ENCODE results near the gene WDR83. TPM values are rescaled to one million over a fixed set of nuclear protein-coding genes. Genes with fewer than 3 reads are reported as not detected.
A peak's percentile ranks its signal among the peaks of the same experiment; 100 is the strongest.

WDR83 gene
- polyA plus RNA-seq, 3 donors: 7.9 to 9.9 (median 8.5) TPM

DNA sequence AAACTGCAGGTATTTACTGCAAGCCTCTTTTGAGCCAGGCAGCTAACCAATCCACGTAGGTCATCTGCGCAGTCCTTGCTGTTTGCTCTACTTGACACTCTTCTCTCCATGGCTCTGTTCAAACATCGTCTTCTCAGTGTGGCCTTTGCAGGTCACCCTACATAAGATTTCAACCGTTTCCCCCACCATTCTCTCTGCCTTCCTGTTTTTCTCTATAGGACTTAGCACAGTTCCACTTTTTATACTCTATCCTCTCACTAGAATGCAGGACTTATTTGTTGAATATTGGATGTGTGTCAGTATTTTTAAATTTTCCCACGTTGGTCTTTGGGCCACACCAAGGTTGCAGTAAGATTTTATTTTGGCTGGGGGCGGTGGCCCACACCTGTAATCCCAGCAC lies 31.5 kb downstream of the WDR83 start:
- Mint-ChIP-seq H3K4me3 (no peak overlapping the region), H3K27ac (peak overlapping the region in 5 of 7 donors; percentile 17 to 97 (median 62)), H3K36me3 (peaks cover 25 to 39% of the 10 kb centered on the region in 2 donors), H3K4me1 (peaks cover 17% of the 10 kb centered on the region), H3K9me3 (no peaks in the 10 kb centered on the region), H3K27me3 (ENCODE audit: low read depth in 3 of 3) (peaks cover 0 to 2% (median 1%) of the 10 kb centered on the region in 3 donors)
- H3K27ac ChIP-seq (ENCODE audit: low read depth in 1 of 2, low read length in 2 of 2): peak overlapping the region in 1 of 2 donors; percentile 58
- no peaks in the 10 kb centered on the region for H3K9me3 ChIP-seq (replicated peaks in 1 of 2; ENCODE audit: control insufficient read depth in 1 of 2, insufficient read depth in 1 of 2, low read length in 2 of 2)
- H3K36me3 ChIP-seq (replicated peaks in 1 of 2; ENCODE audit: control insufficient read depth in 1 of 2, insufficient read depth in 2 of 2, low read length in 2 of 2): peaks cover 23 to 35% of the 10 kb centered on the region in 2 donors
- WGBS (ENCODE audit: insufficient coverage): 62% methylated on average over 3 of the region's 6 CpGs
- intact Hi-C loops (cut with micrococcal nuclease): no loop called here
- no peaks in the 10 kb centered on the region for H3K27me3 ChIP-seq (ENCODE audit: control insufficient read depth in 2 of 2, insufficient read depth in 2 of 2, low read length in 2 of 2)
- H3K4me3 ChIP-seq (replicated peaks in 1 of 3; ENCODE audit: low read depth in 2 of 3, low read length in 3 of 3): no peak overlapping the region
- H2AFZ ChIP-seq (ENCODE audit: insufficient read depth, low read depth, low read length, poor library complexity, severe bottlenecking): no peak overlapping the region
- no peaks in the 10 kb centered on the region for H4K20me1 ChIP-seq (ENCODE audit: insufficient read depth, low read length)
- DNase-seq: no peak
- TF ChIP-seq, protein P1, sequence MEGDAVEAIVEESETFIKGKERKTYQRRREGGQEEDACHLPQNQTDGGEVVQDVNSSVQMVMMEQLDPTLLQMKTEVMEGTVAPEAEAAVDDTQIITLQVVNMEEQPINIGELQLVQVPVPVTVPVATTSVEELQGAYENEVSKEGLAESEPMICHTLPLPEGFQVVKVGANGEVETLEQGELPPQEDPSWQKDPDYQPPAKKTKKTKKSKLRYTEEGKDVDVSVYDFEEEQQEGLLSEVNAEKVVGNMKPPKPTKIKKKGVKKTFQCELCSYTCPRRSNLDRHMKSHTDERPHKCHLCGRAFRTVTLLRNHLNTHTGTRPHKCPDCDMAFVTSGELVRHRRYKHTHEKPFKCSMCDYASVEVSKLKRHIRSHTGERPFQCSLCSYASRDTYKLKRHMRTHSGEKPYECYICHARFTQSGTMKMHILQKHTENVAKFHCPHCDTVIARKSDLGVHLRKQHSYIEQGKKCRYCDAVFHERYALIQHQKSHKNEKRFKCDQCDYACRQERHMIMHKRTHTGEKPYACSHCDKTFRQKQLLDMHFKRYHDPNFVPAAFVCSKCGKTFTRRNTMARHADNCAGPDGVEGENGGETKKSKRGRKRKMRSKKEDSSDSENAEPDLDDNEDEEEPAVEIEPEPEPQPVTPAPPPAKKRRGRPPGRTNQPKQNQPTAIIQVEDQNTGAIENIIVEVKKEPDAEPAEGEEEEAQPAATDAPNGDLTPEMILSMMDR (IDR thresholded peaks at IDR 0.05): no peak
- peaks cover 29 to 32% of the 10 kb centered on the region in 2 donors for H3K4me1 ChIP-seq (ENCODE audit: control insufficient read depth in 1 of 2, insufficient read depth in 2 of 2, low read length in 2 of 2)
- H3K4me2 ChIP-seq (replicated peaks; ENCODE audit: extremely low read depth, low read length, poor library complexity, severe bottlenecking): no peak overlapping the region
- H3K79me2 ChIP-seq (ENCODE audit: insufficient read depth, low read length): no peaks in the 10 kb centered on the region
- no peak overlapping the region for H3K9ac ChIP-seq (ENCODE audit: insufficient read depth, low read length, poor library complexity, severe bottlenecking)

DNA sequence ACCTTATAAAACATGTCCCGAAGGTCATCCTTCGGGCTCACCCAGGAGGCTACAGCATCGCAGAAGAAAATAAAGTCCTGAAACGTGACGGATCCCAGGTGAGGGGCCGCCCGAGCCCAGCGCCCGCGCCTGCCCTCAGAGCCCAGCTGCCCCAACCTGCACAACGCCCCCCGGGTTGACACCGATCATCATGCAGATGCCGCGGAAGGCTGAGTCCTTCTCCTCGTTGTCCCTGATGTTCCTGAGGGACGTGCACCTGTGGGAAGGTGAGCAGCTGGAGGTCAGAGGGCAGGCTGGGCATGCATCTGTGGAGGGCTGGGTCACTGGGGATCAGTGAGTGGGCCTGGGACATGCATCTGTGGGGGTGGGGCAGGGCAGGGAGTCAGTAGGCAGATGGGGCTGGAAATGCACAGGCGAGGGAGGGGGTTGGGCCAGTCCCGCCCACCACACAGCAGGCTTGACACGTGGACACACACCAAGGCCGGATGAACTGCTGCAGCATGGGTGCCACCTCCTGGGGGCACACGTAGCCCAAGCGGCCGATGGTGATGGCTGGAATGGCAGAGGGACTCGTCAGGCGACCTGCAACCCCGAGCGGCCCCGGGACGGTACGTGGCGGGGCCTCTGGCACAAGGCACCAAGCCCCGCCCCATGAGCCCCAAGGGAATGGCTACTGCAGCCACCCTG lies 35.1 kb downstream of the WDR83 start:
- Mint-ChIP-seq H3K27me3 (ENCODE audit: low read depth in 3 of 3) (peaks cover 0 to 2% (median 1%) of the 10 kb centered on the region in 3 donors), H3K9me3 (no peaks in the 10 kb centered on the region), H3K4me1 (peaks cover 12% of the 10 kb centered on the region), H3K36me3 (peaks cover 56 to 74% of the 10 kb centered on the region in 2 donors), H3K4me3 (no peak overlapping the region), H3K27ac (no peak overlapping the region)
- Histone ChIP-seq H3K9me3 (replicated peaks in 1 of 2; ENCODE audit: control insufficient read depth in 1 of 2, insufficient read depth in 1 of 2, low read length in 2 of 2) (no peaks in the 10 kb centered on the region), H3K27ac (ENCODE audit: low read depth in 1 of 2, low read length in 2 of 2) (no peak overlapping the region), H3K4me3 (replicated peaks in 1 of 3; ENCODE audit: low read depth in 2 of 3, low read length in 3 of 3) (no peak overlapping the region), H3K9ac (ENCODE audit: insufficient read depth, low read length, poor library complexity, severe bottlenecking) (no peak overlapping the region), H3K27me3 (ENCODE audit: control insufficient read depth in 2 of 2, insufficient read depth in 2 of 2, low read length in 2 of 2) (no peaks in the 10 kb centered on the region), H3K36me3 (replicated peaks in 1 of 2; ENCODE audit: control insufficient read depth in 1 of 2, insufficient read depth in 2 of 2, low read length in 2 of 2) (peaks cover 59 to 71% of the 10 kb centered on the region in 2 donors), H3K79me2 (ENCODE audit: insufficient read depth, low read length) (no peaks in the 10 kb centered on the region), H4K20me1 (ENCODE audit: insufficient read depth, low read length) (no peaks in the 10 kb centered on the region), H3K4me1 (ENCODE audit: control insufficient read depth in 1 of 2, insufficient read depth in 2 of 2, low read length in 2 of 2) (peaks cover 16 to 21% of the 10 kb centered on the region in 2 donors), H3K4me2 (replicated peaks; ENCODE audit: extremely low read depth, low read length, poor library complexity, severe bottlenecking) (no peak overlapping the region), H2AFZ (ENCODE audit: insufficient read depth, low read depth, low read length, poor library complexity, severe bottlenecking) (no peak overlapping the region)
- intact Hi-C loops (cut with micrococcal nuclease): no loop called here
- DNase-seq: no peak
- TF ChIP-seq, protein P1 (IDR thresholded peaks at IDR 0.05): no peak
- WGBS (ENCODE audit: insufficient coverage): 98% methylated on average over 33 of the region's 33 CpGs
